HEK293 (cell line): ENCODE results near the gene PPARD.

ENCODE experiments used
- CTCF ChIA-PET: fragments of 350-600 bp; formaldehyde crosslinking; extraction: SDS; loops from one replicate; lab custom pipeline; 2021; ENCODE audit warnings: antibody characterized with exemption; lab: Yijun Ruan, JAX
- POLR2A ChIA-PET: fragments of 300-600 bp; formaldehyde crosslinking; extraction: SDS; loops from one replicate; lab custom pipeline; 2020; ENCODE audit warnings: antibody characterized with exemption, inconsistent platforms; lab: Yijun Ruan, JAX
- H3K27ac ChIP-seq: fragments of 200-500 bp; sonication (Bioruptor generic); 2 replicates; pipeline ENCODE4 v1.5.1; 2014; ENCODE audit warnings: low read depth, low read length, control low read depth, inconsistent platforms; ENCODE audit errors: extremely low read depth
- H3K36me3 ChIP-seq, 2 experiments: fragments of 200-500 bp in 1 of 2; sonication (Bioruptor generic) in 1 of 2; 1 replicate in 1 of 2; 2 replicates in 1 of 2; pipeline ENCODE4 v1.5.1; 2014 to 2017; ENCODE audit warnings: inconsistent platforms in 2 of 2, low read length in 2 of 2; ENCODE audit not compliant: control insufficient read depth in 2 of 2, insufficient read depth in 1 of 2
- H3K4me1 ChIP-seq: fragments of 200-500 bp; sonication (Bioruptor generic); 2 replicates; pipeline ENCODE4 v1.5.1; 2014; ENCODE audit warnings: mild to moderate bottlenecking, low read length, inconsistent platforms; ENCODE audit not compliant: control insufficient read depth, insufficient read depth
- H3K4me3 ChIP-seq: 2 replicates; pipeline ENCODE4 v1.5.1; 2011; ENCODE audit warnings: low read depth, mild to moderate bottlenecking, control low read depth, low read length, moderate library complexity
- H3K9me3 ChIP-seq: fragments of 200-500 bp; sonication (Bioruptor generic); 2 replicates; pipeline ENCODE4 v1.5.1; 2014; ENCODE audit warnings: low read depth, low read length, inconsistent platforms; ENCODE audit not compliant: control insufficient read depth, insufficient read depth
- GFI1B ChIP-seq: fragments of 450-650 bp; formaldehyde crosslinking; IDR thresholded peaks from 2 replicates; pipeline ENCODE4 v1.5.1; 2016; ENCODE audit warnings: missing biosample characterization, missing genetic modification characterization
- HOXC10 ChIP-seq: sonication (generic); formaldehyde crosslinking; IDR thresholded peaks from 2 replicates; pipeline ENCODE4 v1.8.1; 2023; ENCODE audit warnings: mild to moderate bottlenecking, missing genetic modification reagents
- KLF8 ChIP-seq: fragments of 450-650 bp; formaldehyde crosslinking; IDR thresholded peaks from 2 replicates; pipeline ENCODE4 v1.5.1; 2016; ENCODE audit warnings: missing biosample characterization, missing genetic modification characterization
- MYNN ChIP-seq: fragments of 450-650 bp; formaldehyde crosslinking; IDR thresholded peaks from 2 replicates; pipeline ENCODE4 v1.5.1; 2016; ENCODE audit warnings: missing biosample characterization, missing genetic modification characterization, borderline replicate concordance
- SCRT1 ChIP-seq: fragments of 450-650 bp; formaldehyde crosslinking; IDR thresholded peaks from 2 replicates; pipeline ENCODE4 v1.5.1; 2016; ENCODE audit warnings: missing biosample characterization, missing genetic modification characterization, borderline replicate concordance
- SCRT2 ChIP-seq: fragments of 450-650 bp; formaldehyde crosslinking; IDR thresholded peaks from 2 replicates; pipeline ENCODE4 v1.5.1; 2016; ENCODE audit warnings: missing biosample characterization, missing genetic modification characterization
- SP3 ChIP-seq: fragments of 450-650 bp; formaldehyde crosslinking; IDR thresholded peaks from 2 replicates; pipeline ENCODE4 v1.5.1; 2016; ENCODE audit warnings: missing biosample characterization, missing genetic modification characterization
- SP7 ChIP-seq: fragments of 450-650 bp; formaldehyde crosslinking; IDR thresholded peaks from 2 replicates; pipeline ENCODE4 v1.5.1; 2016; ENCODE audit warnings: missing biosample characterization, missing genetic modification characterization
- TRIM28 ChIP-seq: IDR thresholded peaks from 2 replicates; pipeline ENCODE4 v1.6.1; 2011; ENCODE audit warnings: low read length, control low read depth, borderline replicate concordance
- WT1 ChIP-seq: fragments of 450-650 bp; formaldehyde crosslinking; IDR thresholded peaks from 2 replicates; pipeline ENCODE4 v1.5.1; 2016; ENCODE audit warnings: missing biosample characterization, missing genetic modification characterization
- ZEB2 ChIP-seq: fragments of 450-650 bp; formaldehyde crosslinking; IDR thresholded peaks from 2 replicates; pipeline ENCODE4 v1.5.1; 2016; ENCODE audit warnings: missing biosample characterization, missing genetic modification characterization
- ZFP69B ChIP-seq: fragments of 450-650 bp; formaldehyde crosslinking; IDR thresholded peaks from 2 replicates; pipeline ENCODE4 v1.5.1; 2016; ENCODE audit warnings: missing biosample characterization, missing genetic modification characterization
- ZNF248 ChIP-seq: fragments of 450-650 bp; formaldehyde crosslinking; IDR thresholded peaks from 2 replicates; pipeline ENCODE4 v1.5.1; 2017; ENCODE audit warnings: missing biosample characterization, missing genetic modification characterization
- ZNF560 ChIP-seq: fragments of 450-650 bp; formaldehyde crosslinking; IDR thresholded peaks from 2 replicates; pipeline ENCODE4 v1.5.1; 2017; ENCODE audit warnings: missing biosample characterization, missing genetic modification characterization, borderline replicate concordance
- ZNF654 ChIP-seq: fragments of 450-650 bp; formaldehyde crosslinking; IDR thresholded peaks from 2 replicates; pipeline ENCODE4 v1.5.1; 2016; ENCODE audit warnings: low read depth, missing biosample characterization, missing genetic modification characterization
- ZNF664 ChIP-seq: fragments of 450-650 bp; formaldehyde crosslinking; IDR thresholded peaks from 2 replicates; pipeline ENCODE4 v1.5.1; 2016; ENCODE audit warnings: missing biosample characterization, missing genetic modification characterization
- ZNF768 ChIP-seq: fragments of 450-650 bp; formaldehyde crosslinking; IDR thresholded peaks from 2 replicates; pipeline ENCODE4 v1.5.1; 2018; ENCODE audit warnings: missing biosample characterization, mild to moderate bottlenecking, missing genetic modification characterization
- ZSCAN4 ChIP-seq: fragments of 450-650 bp; formaldehyde crosslinking; IDR thresholded peaks from 2 replicates; pipeline ENCODE4 v1.5.1; 2017; ENCODE audit warnings: missing biosample characterization, missing genetic modification characterization
- TF ChIP-seq, protein P1 (sequence below): fragments of 450-650 bp; formaldehyde crosslinking; IDR thresholded peaks from 2 replicates; pipeline ENCODE4 v1.5.1; 2017; ENCODE audit warnings: missing biosample characterization, missing genetic modification characterization
- TF ChIP-seq, protein P2 (sequence below): fragments of 450-650 bp; formaldehyde crosslinking; IDR thresholded peaks from 2 replicates; pipeline ENCODE4 v1.5.1; 2016; ENCODE audit warnings: missing biosample characterization, missing genetic modification characterization

PPARD gene

DNA sequence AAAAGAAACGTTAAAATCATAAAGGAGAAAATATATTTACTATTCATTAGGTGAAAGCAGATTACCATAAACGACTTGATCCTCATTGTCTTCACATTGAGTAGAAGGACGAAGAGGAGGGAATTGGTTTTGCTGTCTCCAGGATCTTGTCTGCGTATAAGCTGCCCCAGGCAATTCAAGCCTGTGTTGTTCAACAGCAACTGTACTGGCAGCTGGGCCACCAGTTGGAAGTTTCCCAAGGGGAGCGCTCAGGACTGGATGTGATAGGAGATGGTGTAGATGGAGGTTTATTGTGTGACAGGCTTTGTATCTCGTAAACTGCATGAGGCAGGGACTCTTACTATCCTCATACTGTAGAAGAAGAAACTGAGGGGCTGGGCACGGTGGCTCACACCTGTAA, 105.8 kb downstream of the PPARD start:
- Histone ChIP-seq H3K4me1 (peaks cover 7% of the 10 kb centered on the region), H3K36me3 (no peaks in the 10 kb centered on the region), H3K4me3 (no peak overlapping the region), H3K27ac (no peak overlapping the region), H3K9me3 (no peaks in the 10 kb centered on the region)
- CTCF ChIA-PET = interaction anchor here (0.8 to 10.3 kb wide), 20 partner anchors 13 to 292 kb away, joined by 3 to 149 read pairs (median 6); partner anchors contain the start of genes ARMC12, DEF6, PPARD and RPL10A
- POLR2A ChIA-PET = interaction anchor here (0.6 to 2.4 kb wide), 2 partner anchors 20 to 106 kb away, joined by 3 to 16 read pairs; partner anchors contain the start of gene PPARD
- TF ChIP-seq, protein P1, sequence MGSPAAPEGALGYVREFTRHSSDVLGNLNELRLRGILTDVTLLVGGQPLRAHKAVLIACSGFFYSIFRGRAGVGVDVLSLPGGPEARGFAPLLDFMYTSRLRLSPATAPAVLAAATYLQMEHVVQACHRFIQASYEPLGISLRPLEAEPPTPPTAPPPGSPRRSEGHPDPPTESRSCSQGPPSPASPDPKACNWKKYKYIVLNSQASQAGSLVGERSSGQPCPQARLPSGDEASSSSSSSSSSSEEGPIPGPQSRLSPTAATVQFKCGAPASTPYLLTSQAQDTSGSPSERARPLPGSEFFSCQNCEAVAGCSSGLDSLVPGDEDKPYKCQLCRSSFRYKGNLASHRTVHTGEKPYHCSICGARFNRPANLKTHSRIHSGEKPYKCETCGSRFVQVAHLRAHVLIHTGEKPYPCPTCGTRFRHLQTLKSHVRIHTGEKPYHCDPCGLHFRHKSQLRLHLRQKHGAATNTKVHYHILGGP (tag by site-specific recombination) = no peak
- TF ChIP-seq MYNN = no peak
- no peak for TF ChIP-seq HOXC10 (CRISPR knock-in tag)
- TF ChIP-seq ZNF664 (tag by site-specific recombination) = no peak
- TF ChIP-seq ZFP69B (tag by site-specific recombination) = no peak
- TF ChIP-seq ZNF248 (tag by site-specific recombination) = no peak

DNA sequence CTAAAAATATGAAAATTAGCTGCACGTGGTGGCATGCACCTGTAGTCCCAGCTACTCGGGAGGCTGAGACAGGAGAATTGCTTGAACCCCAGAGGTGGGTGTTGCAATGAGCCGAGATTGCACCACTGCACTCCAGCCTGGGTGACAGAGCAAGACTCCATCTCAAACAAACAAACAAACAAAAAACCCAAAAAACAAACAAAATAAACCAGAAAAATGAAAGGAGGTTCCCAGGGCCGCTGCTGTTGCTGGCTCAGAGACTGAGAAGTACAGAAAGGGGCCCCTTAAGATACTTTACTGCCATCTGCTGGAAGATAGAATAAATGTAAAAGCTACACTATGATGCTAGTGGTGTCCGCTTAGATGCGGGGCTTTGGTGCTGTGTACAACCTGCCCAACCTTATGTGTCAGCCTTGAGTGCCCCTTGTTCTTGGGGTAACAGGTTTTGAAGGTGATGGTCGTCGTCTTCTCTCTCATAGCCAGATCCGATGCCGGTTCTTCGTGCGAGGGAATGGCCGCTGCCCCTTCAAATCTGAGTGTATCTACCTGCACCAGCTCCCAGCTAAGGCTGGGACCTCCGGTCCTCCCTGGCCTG, 107.0 kb downstream of the PPARD start:
- Histone ChIP-seq H3K27ac (no peak overlapping the region), H3K9me3 (no peaks in the 10 kb centered on the region), H3K4me3 (no peak overlapping the region), H3K36me3 (no peaks in the 10 kb centered on the region), H3K4me1 (peaks cover 19% of the 10 kb centered on the region)
- CTCF ChIA-PET = interaction anchor here (0.6 to 10.3 kb wide), 44 partner anchors 10 to 1262 kb away, joined by 3 to 149 read pairs (median 5); partner anchors contain the start of genes ARMC12, DEF6, PPARD and RPL10A
- TF ChIP-seq GFI1B (no peak), ZNF560 (no peak), KLF8 (peak; percentile 35; the same call in 1 of the 2 replicates), SP3 (peak; percentile 14; the same call in 1 of the 2 replicates), ZSCAN4 (tag by site-specific recombination) (no peak), WT1 (tag by site-specific recombination) (0 out of 2 replicates have a peak, but pooled peaks have one; percentile 32), TRIM28 (no peak), SCRT1 (tag by site-specific recombination) (peak; percentile 46), ZNF654 (tag by site-specific recombination) (peak; percentile 95), SCRT2 (tag by site-specific recombination) (peak; percentile 80), ZNF768 (no peak; the same call in 1 of the 2 replicates), SP7 (tag by site-specific recombination) (0 out of 2 replicates have a peak, but pooled peaks have one; percentile 31), ZEB2 (0 out of 2 replicates have a peak, but pooled peaks have one; percentile 36)
- TF ChIP-seq, protein P2, sequence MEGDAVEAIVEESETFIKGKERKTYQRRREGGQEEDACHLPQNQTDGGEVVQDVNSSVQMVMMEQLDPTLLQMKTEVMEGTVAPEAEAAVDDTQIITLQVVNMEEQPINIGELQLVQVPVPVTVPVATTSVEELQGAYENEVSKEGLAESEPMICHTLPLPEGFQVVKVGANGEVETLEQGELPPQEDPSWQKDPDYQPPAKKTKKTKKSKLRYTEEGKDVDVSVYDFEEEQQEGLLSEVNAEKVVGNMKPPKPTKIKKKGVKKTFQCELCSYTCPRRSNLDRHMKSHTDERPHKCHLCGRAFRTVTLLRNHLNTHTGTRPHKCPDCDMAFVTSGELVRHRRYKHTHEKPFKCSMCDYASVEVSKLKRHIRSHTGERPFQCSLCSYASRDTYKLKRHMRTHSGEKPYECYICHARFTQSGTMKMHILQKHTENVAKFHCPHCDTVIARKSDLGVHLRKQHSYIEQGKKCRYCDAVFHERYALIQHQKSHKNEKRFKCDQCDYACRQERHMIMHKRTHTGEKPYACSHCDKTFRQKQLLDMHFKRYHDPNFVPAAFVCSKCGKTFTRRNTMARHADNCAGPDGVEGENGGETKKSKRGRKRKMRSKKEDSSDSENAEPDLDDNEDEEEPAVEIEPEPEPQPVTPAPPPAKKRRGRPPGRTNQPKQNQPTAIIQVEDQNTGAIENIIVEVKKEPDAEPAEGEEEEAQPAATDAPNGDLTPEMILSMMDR (tag by site-specific recombination) = peak; percentile 60; the same call in 1 of the 2 replicates
- POLR2A ChIA-PET = interaction anchor here (0.6 to 2.4 kb wide), 4 partner anchors 12 to 183 kb away, joined by 3 to 16 read pairs (median 5); partner anchors contain the start of gene PPARD
